OCI-LY7 (cell line): ENCODE measurements around the gene MBL2. TPM values are rescaled to one million over a fixed set of nuclear protein-coding genes. Genes with fewer than 3 reads are reported as not detected.

Source experiments
- BruUV-seq: library from RNA; stranded (reverse); fragments of 400-500 nt; replicated peaks from 2 replicates; lab custom pipeline; 2021; lab: Mats Ljungman, UMichigan
- CTCF ChIA-PET: fragments of 300-600 bp; sonication (Branson Sonifier 250); formaldehyde crosslinking; loops from one replicate; lab custom pipeline; 2022; ENCODE audit warnings: antibody characterized with exemption; ENCODE audit not compliant: unreplicated experiment; lab: Charles Lee
- POLR2A ChIA-PET: fragments of 300-600 bp; sonication (Branson Sonifier 250); formaldehyde crosslinking; loops from one replicate; lab custom pipeline; 2022; ENCODE audit warnings: antibody characterized with exemption; lab: Charles Lee
- DNase-seq: peaks from one replicate; pipeline ENCODE4 v3.0.0-alpha.2; 2015; ENCODE audit warnings: low spot score
- H2AFZ ChIP-seq: fragments of 200-600 bp; sonication (generic), shearing (Covaris generic); 2 replicates; pipeline ENCODE4 v1.6.1; 2014; ENCODE audit warnings: mild to moderate bottlenecking, antibody characterized with exemption, low read length, moderate library complexity
- H3K27ac ChIP-seq: fragments of 200-600 bp; sonication (generic); 2 replicates; pipeline ENCODE4 v1.5.1; 2014; ENCODE audit warnings: mixed run types, low read depth, mild to moderate bottlenecking, moderate library complexity, low read length, inconsistent platforms; ENCODE audit not compliant: poor library complexity, severe bottlenecking
- H3K36me3 ChIP-seq: fragments of 200-600 bp; sonication (generic); 2 replicates; pipeline ENCODE4 v1.6.1; 2014; ENCODE audit warnings: mild to moderate bottlenecking, antibody characterized with exemption, low read length, moderate library complexity, mixed read lengths; ENCODE audit not compliant: insufficient read depth
- H3K4me1 ChIP-seq: fragments of 200-600 bp; sonication (generic); 2 replicates; pipeline ENCODE4 v1.5.1; 2014; ENCODE audit warnings: mild to moderate bottlenecking, low read length; ENCODE audit not compliant: insufficient read depth, poor library complexity, severe bottlenecking
- H3K4me2 ChIP-seq: fragments of 200-600 bp; sonication (generic); 2 replicates; pipeline ENCODE4 v1.6.1; 2014; ENCODE audit warnings: mild to moderate bottlenecking, low read length
- H3K4me3 ChIP-seq: fragments of 200-600 bp; sonication (generic); 2 replicates; pipeline ENCODE4 v1.5.1; 2014; ENCODE audit warnings: mild to moderate bottlenecking, low read depth, low read length; ENCODE audit not compliant: poor library complexity, severe bottlenecking
- H3K79me2 ChIP-seq: fragments of 200-600 bp; sonication (generic); 2 replicates; pipeline ENCODE4 v1.6.1; 2016; ENCODE audit warnings: low read depth, mild to moderate bottlenecking, low read length, moderate library complexity, mixed read lengths; ENCODE audit not compliant: insufficient read depth
- H3K9me2 ChIP-seq: fragments of 200-600 bp; sonication (generic); 2 replicates; pipeline ENCODE4 v1.6.1; 2016; ENCODE audit warnings: mild to moderate bottlenecking, low read length, mixed read lengths; ENCODE audit not compliant: insufficient read depth
- H3K9me3 ChIP-seq: fragments of 200-600 bp; sonication (generic); 2 replicates; pipeline ENCODE4 v1.6.1; 2014; ENCODE audit warnings: mild to moderate bottlenecking, mixed run types, low read length, mixed read lengths
- H4K20me1 ChIP-seq: fragments of 200-600 bp; sonication (generic); 2 replicates; pipeline ENCODE4 v1.6.1; 2014; ENCODE audit warnings: mild to moderate bottlenecking, antibody characterized with exemption, low read length, moderate library complexity, mixed read lengths; ENCODE audit not compliant: insufficient read depth
- CTCF ChIP-seq: fragments of 200-600 bp; sonication (generic); conservative IDR thresholded peaks from 2 replicates; pipeline ENCODE4 v1.5.1; 2014; ENCODE audit warnings: mild to moderate bottlenecking, antibody characterized with exemption, low read length, moderate library complexity, mixed read lengths
- EZH2phosphoT487 ChIP-seq: fragments of 200-600 bp; sonication (generic); IDR thresholded peaks from 2 replicates; pipeline ENCODE4 v1.6.1; 2018; ENCODE audit warnings: low read depth, borderline replicate concordance, mild to moderate bottlenecking, mixed run types, antibody characterized with exemption, low read length, moderate library complexity, mixed read lengths
- intact Hi-C: fragments of 100-400 bp; cut with micrococcal nuclease; formaldehyde crosslinking; loops from one replicate; pipeline ENCODE4 v1.10.0; 2022; ENCODE audit not compliant: unreplicated experiment
- total RNA-seq, 2 experiments: library from RNA; depleted of rRNA in 1 of 2; stranded (reverse); fragments of >200 nt in 1 of 2; shearing (Covaris generic) in 1 of 2; gene quantifications; 2 replicates each; pipeline ENCODE4 v1.2.3, GENCODE V29; 2014 to 2022

Gene MBL2
- total RNA-seq, 2 experiments from 2014 or later, result not detected

- H3K36me3 ChIP-seq, result no peaks in the 10 kb centered on the region
- ChIA-PET POLR2A (no interaction called here), CTCF (no interaction called here)
- no peaks in the 10 kb centered on the region for H3K9me2 ChIP-seq
- H3K9me3 ChIP-seq, result no peaks in the 10 kb centered on the region
- BruUV-seq, result no TSS peak
- no peak overlapping the region for H3K27ac ChIP-seq
- intact Hi-C loops, result loop anchor here (1.0 kb wide), 2 partner anchors 38 to 135 kb away; no protein-coding TSS in a partner anchor
- peak; percentile 68 for DNase-seq
- TF ChIP-seq CTCF (peak; percentile 88), EZH2phosphoT487 (no peak)
- H2AFZ ChIP-seq, result peak overlapping the region; percentile 55; the same call in 1 of the 2 replicates
- H3K4me3 ChIP-seq, result no peak overlapping the region
- no peaks in the 10 kb centered on the region for H4K20me1 ChIP-seq
- H3K4me2 ChIP-seq, result no peak overlapping the region
- no peaks in the 10 kb centered on the region for H3K4me1 ChIP-seq
- no peaks in the 10 kb centered on the region for H3K79me2 ChIP-seq
Measured at GRCh38 chr10:52779541-52780390, 7.2 kb upstream of the MBL2 start.

- no peaks in the 10 kb centered on the region for H3K9me3 ChIP-seq
- no peaks in the 10 kb centered on the region for H3K4me1 ChIP-seq
- no peaks in the 10 kb centered on the region for H4K20me1 ChIP-seq
- peak; percentile 26 for DNase-seq
- no peak overlapping the region for H3K4me2 ChIP-seq
- TF ChIP-seq EZH2phosphoT487, result no peak
- peak; percentile 73 for TF ChIP-seq CTCF
- CTCF ChIA-PET, result no interaction called here
- no peaks in the 10 kb centered on the region for H3K9me2 ChIP-seq
- intact Hi-C loops, result no loop called here
- no peak overlapping the region for H2AFZ ChIP-seq
- BruUV-seq, result no TSS peak
- POLR2A ChIA-PET, result no interaction called here
- H3K4me3 ChIP-seq, result no peak overlapping the region
- H3K27ac ChIP-seq, result no peak overlapping the region
- H3K79me2 ChIP-seq, result no peaks in the 10 kb centered on the region
- no peaks in the 10 kb centered on the region for H3K36me3 ChIP-seq
Measured at GRCh38 chr10:52778511-52779392, 6.2 kb upstream of the MBL2 start.
